K562 (cell line): ENCODE results near the gene NQO2. TPM values are rescaled to one million over a fixed set of nuclear protein-coding genes. Genes with fewer than 3 reads are reported as not detected.

Experiments
- HEY1 ChIP-seq: fragments of 250-450 bp; sonication (Bioruptor Pico); IDR thresholded peaks from 2 replicates; pipeline ENCODE4 v1.5.0; 2020; ENCODE audit warnings: mild to moderate bottlenecking, moderate library complexity, borderline replicate concordance
- HNRNPH1 ChIP-seq: fragments of 200-400 bp; formaldehyde crosslinking; optimal IDR thresholded peaks from 2 replicates; pipeline ENCODE3; 2017; ENCODE audit warnings: low read depth, mild to moderate bottlenecking, low read length, moderate library complexity
- HNRNPK ChIP-seq: fragments of 200-400 bp; formaldehyde crosslinking; IDR thresholded peaks from one replicate; pipeline ENCODE4 v1.6.1; 2018; ENCODE audit warnings: mild to moderate bottlenecking, low read depth, low read length; ENCODE audit not compliant: poor library complexity, severe bottlenecking
- ILF3 ChIP-seq: fragments of 450-650 bp; IDR thresholded peaks from 2 replicates; pipeline ENCODE4 v1.6.1; 2018; ENCODE audit warnings: antibody characterized with exemption, mild to moderate bottlenecking, moderate library complexity, borderline replicate concordance
- NCOA4 ChIP-seq: fragments of 450-650 bp; IDR thresholded peaks from 2 replicates; pipeline ENCODE4 v1.6.1; 2018; ENCODE audit warnings: mild to moderate bottlenecking; ENCODE audit not compliant: partially characterized antibody
- NFIC ChIP-seq: fragments of 450-650 bp; IDR thresholded peaks from 2 replicates; pipeline ENCODE4 v1.6.1; 2017; ENCODE audit warnings: mild to moderate bottlenecking, inconsistent platforms
- POLR2AphosphoS5 ChIP-seq: IDR thresholded peaks from 2 replicates; pipeline ENCODE4 v1.6.1; 2011; ENCODE audit warnings: mild to moderate bottlenecking, low read depth, low read length, moderate library complexity; ENCODE audit not compliant: control insufficient read depth, insufficient read depth
- RUNX1 ChIP-seq: sonication (generic); IDR thresholded peaks from 2 replicates; pipeline ENCODE4 v1.6.1; 2016; ENCODE audit warnings: antibody characterized with exemption, low read depth
- SETDB1 ChIP-seq: IDR thresholded peaks from one replicate; pipeline ENCODE4 v1.6.1; 2012; ENCODE audit warnings: low read length, control low read depth, inconsistent platforms
- TCF3 ChIP-seq: sonication (generic); formaldehyde crosslinking; IDR thresholded peaks from 2 replicates; pipeline ENCODE4 v1.4.0; 2020; ENCODE audit warnings: mild to moderate bottlenecking, missing genetic modification reagents
- ZNF3 ChIP-seq: fragments of 250-450 bp; sonication (Bioruptor Pico); IDR thresholded peaks from 2 replicates; pipeline ENCODE4 v1.5.0; 2021; ENCODE audit warnings: mild to moderate bottlenecking, moderate library complexity
- polyA plus RNA-seq, 8 experiments: library from polyadenylated mRNA; depleted of rRNA in 4 of 8; stranded (reverse) in 5 of 8; unstranded in 3 of 8; fragments of >200 nt; fragmentation: Nextera tagmentation in 2 of 8; fragmentation: Illumina TruSeq in 1 of 8; extraction: Ambion mirVana in 2 of 8; extraction: Trizol in 1 of 8; gene quantifications; 2 replicates each; pipeline versions ENCODE4 v1.2.1 to v1.2.3, GENCODE V29; 2011 to 2014; ENCODE audit warnings: inconsistent platforms in 1 of 8, missing spikeins in 1 of 8
- total RNA-seq, 7 experiments: library from RNA; depleted of rRNA in 6 of 7; stranded (reverse); fragments of >200 nt in 6 of 7; fragmentation: Illumina TruSeq in 2 of 7; extraction: Trizol in 2 of 7; gene quantifications; 2 replicates each; pipeline versions ENCODE4 v1.2.1 to v1.2.3, GENCODE V29; 2011 to 2021; ENCODE audit warnings: low replicate concordance in 1 of 7
- TF ChIP-seq, protein P1 (sequence below): sonication (generic); formaldehyde crosslinking; IDR thresholded peaks from 2 replicates; pipeline ENCODE4 v1.8.1; 2023; ENCODE audit warnings: mild to moderate bottlenecking, missing genetic modification reagents
- TF ChIP-seq, protein P2 (sequence below): sonication (generic); formaldehyde crosslinking; IDR thresholded peaks from 2 replicates; pipeline ENCODE4 v1.8.0; 2023; ENCODE audit warnings: mild to moderate bottlenecking, missing genetic modification reagents
- TF ChIP-seq, protein P3 (sequence below): fragments of 450-650 bp; formaldehyde crosslinking; IDR thresholded peaks from 2 replicates; pipeline ENCODE4 v1.4.0; 2020; ENCODE audit warnings: mild to moderate bottlenecking, mixed read lengths
- TF ChIP-seq, protein P4 (sequence below): sonication (generic); formaldehyde crosslinking; IDR thresholded peaks from 2 replicates; pipeline ENCODE4 v1.8.0; 2022; ENCODE audit warnings: mild to moderate bottlenecking, low read depth, missing genetic modification reagents
- TF ChIP-seq, protein P5 (sequence below): fragments of 450-650 bp; IDR thresholded peaks from 2 replicates; pipeline ENCODE4 v1.6.1; 2017; ENCODE audit warnings: antibody characterized with exemption

NQO2 gene
- total and polyA plus RNA-seq, 9 of the 15 experiments (the other 6 are each of a cell fraction or from before 2014, with no cell fraction given): 54.6 to 214 (median 116) TPM

DNA sequence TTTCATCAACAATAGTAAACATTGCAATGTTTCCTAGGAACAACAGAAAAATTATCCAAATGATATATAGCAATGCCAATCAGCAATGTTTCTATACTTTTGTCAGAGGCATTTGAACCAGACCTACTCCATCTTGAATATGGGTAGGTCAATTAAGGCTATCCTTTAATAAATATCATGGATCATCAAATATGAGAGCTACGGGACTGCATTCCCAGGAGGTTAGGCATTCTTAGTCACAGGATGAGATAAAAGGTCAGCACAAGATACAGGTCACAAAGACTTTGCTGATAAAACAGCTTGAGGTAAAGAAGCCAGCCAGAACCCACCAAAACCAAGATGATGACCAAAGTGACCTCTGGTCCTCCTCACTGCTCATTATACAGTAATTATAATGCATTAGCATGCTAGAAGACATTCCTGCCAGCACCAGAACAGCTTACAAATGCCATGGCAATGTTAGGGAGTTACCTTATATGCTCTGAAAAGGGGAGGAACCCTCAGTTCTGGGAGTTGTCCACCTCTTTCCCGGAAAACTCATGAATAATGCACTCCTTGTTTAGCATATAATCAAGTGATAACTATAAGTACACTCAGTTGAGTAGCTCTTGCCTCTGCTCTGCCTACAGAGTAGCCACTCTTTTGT, 19.8 kb upstream of the NQO2 start (continued):
- TF ChIP-seq, protein P1, sequence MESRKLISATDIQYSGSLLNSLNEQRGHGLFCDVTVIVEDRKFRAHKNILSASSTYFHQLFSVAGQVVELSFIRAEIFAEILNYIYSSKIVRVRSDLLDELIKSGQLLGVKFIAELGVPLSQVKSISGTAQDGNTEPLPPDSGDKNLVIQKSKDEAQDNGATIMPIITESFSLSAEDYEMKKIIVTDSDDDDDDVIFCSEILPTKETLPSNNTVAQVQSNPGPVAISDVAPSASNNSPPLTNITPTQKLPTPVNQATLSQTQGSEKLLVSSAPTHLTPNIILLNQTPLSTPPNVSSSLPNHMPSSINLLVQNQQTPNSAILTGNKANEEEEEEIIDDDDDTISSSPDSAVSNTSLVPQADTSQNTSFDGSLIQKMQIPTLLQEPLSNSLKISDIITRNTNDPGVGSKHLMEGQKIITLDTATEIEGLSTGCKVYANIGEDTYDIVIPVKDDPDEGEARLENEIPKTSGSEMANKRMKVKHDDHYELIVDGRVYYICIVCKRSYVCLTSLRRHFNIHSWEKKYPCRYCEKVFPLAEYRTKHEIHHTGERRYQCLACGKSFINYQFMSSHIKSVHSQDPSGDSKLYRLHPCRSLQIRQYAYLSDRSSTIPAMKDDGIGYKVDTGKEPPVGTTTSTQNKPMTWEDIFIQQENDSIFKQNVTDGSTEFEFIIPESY: no peak
- TF ChIP-seq, protein P2, sequence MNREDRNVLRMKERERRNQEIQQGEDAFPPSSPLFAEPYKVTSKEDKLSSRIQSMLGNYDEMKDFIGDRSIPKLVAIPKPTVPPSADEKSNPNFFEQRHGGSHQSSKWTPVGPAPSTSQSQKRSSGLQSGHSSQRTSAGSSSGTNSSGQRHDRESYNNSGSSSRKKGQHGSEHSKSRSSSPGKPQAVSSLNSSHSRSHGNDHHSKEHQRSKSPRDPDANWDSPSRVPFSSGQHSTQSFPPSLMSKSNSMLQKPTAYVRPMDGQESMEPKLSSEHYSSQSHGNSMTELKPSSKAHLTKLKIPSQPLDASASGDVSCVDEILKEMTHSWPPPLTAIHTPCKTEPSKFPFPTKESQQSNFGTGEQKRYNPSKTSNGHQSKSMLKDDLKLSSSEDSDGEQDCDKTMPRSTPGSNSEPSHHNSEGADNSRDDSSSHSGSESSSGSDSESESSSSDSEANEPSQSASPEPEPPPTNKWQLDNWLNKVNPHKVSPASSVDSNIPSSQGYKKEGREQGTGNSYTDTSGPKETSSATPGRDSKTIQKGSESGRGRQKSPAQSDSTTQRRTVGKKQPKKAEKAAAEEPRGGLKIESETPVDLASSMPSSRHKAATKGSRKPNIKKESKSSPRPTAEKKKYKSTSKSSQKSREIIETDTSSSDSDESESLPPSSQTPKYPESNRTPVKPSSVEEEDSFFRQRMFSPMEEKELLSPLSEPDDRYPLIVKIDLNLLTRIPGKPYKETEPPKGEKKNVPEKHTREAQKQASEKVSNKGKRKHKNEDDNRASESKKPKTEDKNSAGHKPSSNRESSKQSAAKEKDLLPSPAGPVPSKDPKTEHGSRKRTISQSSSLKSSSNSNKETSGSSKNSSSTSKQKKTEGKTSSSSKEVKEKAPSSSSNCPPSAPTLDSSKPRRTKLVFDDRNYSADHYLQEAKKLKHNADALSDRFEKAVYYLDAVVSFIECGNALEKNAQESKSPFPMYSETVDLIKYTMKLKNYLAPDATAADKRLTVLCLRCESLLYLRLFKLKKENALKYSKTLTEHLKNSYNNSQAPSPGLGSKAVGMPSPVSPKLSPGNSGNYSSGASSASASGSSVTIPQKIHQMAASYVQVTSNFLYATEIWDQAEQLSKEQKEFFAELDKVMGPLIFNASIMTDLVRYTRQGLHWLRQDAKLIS (CRISPR knock-in tag): no peak
- TF ChIP-seq SETDB1 (no peak), TCF3 (CRISPR knock-in tag) (no peak), POLR2AphosphoS5 (no peak), HNRNPK (no peak), HEY1 (no peak), HNRNPH1 (no peak), ZNF3 (CRISPR knock-in tag) (no peak), RUNX1 (no peak), ILF3 (no peak), NCOA4 (no peak), NFIC (no peak)
- TF ChIP-seq, protein P3, sequence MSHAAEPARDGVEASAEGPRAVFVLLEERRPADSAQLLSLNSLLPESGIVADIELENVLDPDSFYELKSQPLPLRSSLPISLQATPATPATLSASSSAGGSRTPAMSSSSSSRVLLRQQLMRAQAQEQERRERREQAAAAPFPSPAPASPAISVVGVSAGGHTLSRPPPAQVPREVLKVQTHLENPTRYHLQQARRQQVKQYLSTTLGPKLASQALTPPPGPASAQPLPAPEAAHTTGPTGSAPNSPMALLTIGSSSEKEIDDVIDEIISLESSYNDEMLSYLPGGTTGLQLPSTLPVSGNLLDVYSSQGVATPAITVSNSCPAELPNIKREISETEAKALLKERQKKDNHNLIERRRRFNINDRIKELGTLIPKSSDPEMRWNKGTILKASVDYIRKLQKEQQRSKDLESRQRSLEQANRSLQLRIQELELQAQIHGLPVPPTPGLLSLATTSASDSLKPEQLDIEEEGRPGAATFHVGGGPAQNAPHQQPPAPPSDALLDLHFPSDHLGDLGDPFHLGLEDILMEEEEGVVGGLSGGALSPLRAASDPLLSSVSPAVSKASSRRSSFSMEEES (CRISPR knock-in tag): peak; percentile 39; the same call in 1 of the 2 replicates
- TF ChIP-seq, protein P4, sequence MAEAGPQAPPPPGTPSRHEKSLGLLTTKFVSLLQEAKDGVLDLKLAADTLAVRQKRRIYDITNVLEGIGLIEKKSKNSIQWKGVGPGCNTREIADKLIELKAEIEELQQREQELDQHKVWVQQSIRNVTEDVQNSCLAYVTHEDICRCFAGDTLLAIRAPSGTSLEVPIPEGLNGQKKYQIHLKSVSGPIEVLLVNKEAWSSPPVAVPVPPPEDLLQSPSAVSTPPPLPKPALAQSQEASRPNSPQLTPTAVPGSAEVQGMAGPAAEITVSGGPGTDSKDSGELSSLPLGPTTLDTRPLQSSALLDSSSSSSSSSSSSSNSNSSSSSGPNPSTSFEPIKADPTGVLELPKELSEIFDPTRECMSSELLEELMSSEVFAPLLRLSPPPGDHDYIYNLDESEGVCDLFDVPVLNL (CRISPR knock-in tag): no peak
- TF ChIP-seq, protein P5, sequence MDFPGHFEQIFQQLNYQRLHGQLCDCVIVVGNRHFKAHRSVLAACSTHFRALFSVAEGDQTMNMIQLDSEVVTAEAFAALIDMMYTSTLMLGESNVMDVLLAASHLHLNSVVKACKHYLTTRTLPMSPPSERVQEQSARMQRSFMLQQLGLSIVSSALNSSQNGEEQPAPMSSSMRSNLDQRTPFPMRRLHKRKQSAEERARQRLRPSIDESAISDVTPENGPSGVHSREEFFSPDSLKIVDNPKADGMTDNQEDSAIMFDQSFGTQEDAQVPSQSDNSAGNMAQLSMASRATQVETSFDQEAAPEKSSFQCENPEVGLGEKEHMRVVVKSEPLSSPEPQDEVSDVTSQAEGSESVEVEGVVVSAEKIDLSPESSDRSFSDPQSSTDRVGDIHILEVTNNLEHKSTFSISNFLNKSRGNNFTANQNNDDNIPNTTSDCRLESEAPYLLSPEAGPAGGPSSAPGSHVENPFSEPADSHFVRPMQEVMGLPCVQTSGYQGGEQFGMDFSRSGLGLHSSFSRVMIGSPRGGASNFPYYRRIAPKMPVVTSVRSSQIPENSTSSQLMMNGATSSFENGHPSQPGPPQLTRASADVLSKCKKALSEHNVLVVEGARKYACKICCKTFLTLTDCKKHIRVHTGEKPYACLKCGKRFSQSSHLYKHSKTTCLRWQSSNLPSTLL: no peak
